ENCODE measurements around the gene ARHGEF7.

GRCh38 chr13:111325941-111326620 is 211.0 kb downstream of the ARHGEF7 start:
- TF ChIP-seq ZNF274 (IDR thresholded peaks at IDR 0.05; ENCODE audit: low read depth, low read length), result no peak
- TF ChIP-seq SUZ12 (IDR thresholded peaks at IDR 0.05; ENCODE audit: extremely low read depth, insufficient read depth, insufficient read length), result no peak
